LNCaP clone FGC (cell line): ENCODE data around the gene FAM50B.
A peak's percentile ranks its signal among the peaks of the same experiment; 100 is the strongest.

Experiments used
- DNase-seq: peaks from one replicate; pipeline ENCODE4 v3.0.0-alpha.2; 2011; ENCODE audit warnings: low read depth
- H3K4me3 ChIP-seq: 2 replicates; pipeline ENCODE4 v1.5.1; 2011; ENCODE audit warnings: mild to moderate bottlenecking, low read depth, low read length, control low read depth
- TF ChIP-seq, protein P1 (sequence below): IDR thresholded peaks from 2 replicates; pipeline ENCODE4 v1.5.1; 2012; ENCODE audit warnings: mild to moderate bottlenecking; ENCODE audit not compliant: control insufficient read depth, insufficient read depth; ENCODE audit errors: extremely low read depth

Gene FAM50B

DNA sequence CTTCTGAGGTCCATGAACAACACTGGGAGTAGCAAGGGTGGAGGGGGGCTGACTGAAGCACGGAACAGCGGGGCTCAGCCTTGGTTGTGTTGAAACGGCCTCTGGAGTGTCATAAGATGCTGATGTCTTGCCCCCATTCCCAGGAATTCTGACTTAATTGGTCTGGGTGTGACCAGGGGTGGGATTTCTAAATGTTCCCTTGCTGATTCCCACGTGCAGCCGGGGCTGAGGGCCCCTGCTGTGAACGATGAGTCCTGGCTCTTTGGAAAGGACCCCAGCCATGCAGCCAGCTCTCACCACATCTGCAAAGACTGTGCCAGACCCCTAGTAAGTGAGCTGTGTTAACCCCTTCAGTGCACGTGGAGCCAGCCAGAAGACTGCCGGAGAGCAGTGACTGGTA is 28.6 kb upstream of the FAM50B start:
- no peak for DNase-seq
- no peak overlapping the region for H3K4me3 ChIP-seq
- TF ChIP-seq, protein P1, sequence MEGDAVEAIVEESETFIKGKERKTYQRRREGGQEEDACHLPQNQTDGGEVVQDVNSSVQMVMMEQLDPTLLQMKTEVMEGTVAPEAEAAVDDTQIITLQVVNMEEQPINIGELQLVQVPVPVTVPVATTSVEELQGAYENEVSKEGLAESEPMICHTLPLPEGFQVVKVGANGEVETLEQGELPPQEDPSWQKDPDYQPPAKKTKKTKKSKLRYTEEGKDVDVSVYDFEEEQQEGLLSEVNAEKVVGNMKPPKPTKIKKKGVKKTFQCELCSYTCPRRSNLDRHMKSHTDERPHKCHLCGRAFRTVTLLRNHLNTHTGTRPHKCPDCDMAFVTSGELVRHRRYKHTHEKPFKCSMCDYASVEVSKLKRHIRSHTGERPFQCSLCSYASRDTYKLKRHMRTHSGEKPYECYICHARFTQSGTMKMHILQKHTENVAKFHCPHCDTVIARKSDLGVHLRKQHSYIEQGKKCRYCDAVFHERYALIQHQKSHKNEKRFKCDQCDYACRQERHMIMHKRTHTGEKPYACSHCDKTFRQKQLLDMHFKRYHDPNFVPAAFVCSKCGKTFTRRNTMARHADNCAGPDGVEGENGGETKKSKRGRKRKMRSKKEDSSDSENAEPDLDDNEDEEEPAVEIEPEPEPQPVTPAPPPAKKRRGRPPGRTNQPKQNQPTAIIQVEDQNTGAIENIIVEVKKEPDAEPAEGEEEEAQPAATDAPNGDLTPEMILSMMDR: no peak

DNA sequence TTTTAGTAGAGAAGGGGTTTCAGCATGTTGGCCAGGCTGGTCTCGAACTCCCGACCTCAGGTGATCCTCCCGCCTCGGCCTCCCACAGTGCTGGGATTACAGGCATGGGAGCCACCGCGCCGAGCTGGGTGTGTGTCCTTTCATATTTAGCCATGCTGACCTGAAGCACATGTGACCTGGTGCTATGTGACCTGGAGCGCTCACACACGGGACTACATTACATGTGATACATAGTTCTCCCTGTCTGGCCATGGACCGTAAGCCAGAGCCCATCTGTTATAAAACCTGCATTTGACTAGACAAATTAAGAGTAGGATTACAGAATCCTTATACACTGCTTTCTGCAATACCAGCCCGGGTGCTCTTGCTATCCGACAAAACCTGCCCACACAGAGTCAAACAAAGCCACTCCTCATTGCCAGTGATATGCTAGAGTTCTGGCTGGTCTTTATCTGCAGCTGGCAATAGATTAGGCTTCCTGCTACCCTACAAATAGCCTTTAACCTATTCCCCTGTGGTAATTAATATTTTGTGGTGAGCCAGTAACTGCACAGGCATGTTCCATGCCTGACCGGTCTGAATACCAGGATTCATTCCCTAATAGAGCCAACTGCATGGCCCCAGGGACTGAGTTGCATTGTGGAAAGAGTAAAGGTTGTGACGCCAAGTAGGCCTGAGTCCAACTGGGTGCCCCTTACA is 26.3 kb upstream of the FAM50B start:
- H3K4me3 ChIP-seq: no peak overlapping the region
- TF ChIP-seq, protein P1: no peak
- DNase-seq: no peak

DNA sequence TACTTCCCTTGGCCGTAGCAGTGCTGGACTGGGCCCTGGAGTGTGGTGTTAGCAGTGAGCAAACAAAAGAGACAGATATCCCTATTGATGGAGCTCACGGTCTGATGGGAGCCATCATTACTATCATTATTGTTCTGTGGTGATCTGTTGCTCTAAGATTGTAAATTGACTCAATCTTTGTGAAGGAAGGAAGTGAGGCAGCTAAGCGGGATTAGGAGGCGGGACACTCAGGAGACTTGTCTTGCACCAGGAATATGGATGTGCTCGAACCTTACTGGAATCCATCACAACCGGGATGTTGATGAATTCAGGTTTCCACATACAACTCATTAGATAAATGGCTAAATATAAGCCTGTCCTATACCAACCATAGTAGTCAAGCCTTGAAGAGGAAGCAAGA is 25.5 kb upstream of the FAM50B start:
- TF ChIP-seq, protein P1: no peak
- no peak overlapping the region for H3K4me3 ChIP-seq
- no peak for DNase-seq

DNA sequence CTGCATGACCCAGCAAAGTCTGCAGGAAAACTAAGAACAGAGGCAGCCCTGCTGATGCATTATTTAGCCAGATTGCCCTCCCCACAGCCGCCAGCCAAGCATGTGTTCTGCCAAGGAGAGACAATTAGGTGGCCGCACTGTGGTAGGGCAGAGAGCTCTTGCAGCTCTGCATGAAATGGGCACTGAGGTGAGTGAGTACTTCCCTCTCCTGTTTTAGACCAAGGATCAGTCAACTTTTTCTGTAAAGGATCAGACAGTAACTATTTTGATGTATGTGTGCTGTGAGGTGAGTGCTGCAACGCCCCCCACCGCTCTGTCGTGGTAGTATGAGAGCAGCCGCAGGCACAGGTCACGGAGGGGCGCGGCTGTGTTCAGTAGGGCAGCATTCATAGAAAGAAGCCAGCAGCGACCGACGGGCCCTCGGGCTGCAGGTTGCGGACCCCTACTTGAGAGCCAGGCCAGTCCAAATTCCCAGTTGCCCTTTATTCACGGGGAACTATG is 23.8 kb upstream of the FAM50B start:
- DNase-seq: no peak
- TF ChIP-seq, protein P1: 0 out of 2 replicates have a peak, but pooled peaks have one; percentile 8
- H3K4me3 ChIP-seq: no peak overlapping the region

DNA sequence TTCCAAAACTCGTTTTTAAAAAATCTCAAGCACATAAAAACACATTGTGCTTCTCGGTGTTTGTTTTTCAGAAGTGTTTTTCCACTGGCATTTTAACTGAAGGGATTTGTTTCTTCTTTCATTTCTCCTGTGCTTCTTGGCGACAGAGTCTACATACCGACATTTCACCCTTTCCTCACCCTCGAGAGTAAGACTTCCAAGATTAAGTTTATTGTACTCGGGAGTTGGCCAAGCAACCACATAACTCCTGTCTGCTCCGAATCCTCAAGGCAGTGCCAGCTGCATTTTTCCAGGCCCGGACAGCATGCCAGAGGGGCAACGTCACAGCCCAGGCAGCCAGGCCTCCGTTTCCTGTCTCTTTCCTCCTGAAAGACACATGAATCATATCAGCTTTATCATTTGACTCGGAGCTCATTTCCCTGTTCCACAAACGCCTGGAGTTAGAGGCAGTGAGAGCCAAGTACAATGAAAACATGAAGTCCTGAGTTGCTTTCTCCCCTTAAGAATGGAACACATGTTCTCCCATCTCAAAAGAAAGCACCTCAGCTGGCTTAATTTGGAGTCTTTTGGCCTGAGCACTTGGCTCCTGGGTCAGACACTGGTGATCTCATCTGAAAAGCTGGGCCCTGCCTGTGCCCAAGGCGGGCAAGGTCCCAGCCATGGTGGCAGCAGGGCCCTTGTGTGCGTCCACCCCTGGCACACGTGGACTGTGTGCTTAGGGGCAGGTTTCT is 23.2 kb upstream of the FAM50B start:
- TF ChIP-seq, protein P1: no peak
- peak; percentile 92 for DNase-seq
- no peak overlapping the region for H3K4me3 ChIP-seq

DNA sequence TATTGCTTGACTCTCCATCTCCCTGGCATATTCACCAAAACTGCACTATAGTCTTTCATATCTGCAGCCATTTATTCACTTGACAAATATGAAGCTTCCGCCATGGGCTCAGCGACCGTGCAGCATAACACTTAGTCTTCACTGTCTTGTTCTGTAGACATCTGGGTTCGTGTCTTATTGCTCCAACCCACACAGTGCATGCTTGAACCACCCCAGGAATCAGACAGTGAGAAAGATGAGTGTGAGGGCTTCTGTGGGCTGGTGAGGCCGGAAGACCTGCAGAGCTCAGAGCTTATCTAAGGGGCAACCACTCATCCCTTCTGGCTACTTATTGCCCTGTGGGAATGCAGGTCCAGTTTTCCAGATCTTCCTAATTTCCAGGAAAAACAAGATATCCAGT is 19.9 kb upstream of the FAM50B start:
- DNase-seq: no peak
- no peak overlapping the region for H3K4me3 ChIP-seq
- TF ChIP-seq, protein P1: no peak
